ENCODE data around the gene TEX29. TPM values are rescaled to one million over a fixed set of nuclear protein-coding genes. Genes with fewer than 3 reads are reported as not detected.

TEX29 gene
- total RNA-seq, 1 experiment from 2014 or later = not detected

DNA sequence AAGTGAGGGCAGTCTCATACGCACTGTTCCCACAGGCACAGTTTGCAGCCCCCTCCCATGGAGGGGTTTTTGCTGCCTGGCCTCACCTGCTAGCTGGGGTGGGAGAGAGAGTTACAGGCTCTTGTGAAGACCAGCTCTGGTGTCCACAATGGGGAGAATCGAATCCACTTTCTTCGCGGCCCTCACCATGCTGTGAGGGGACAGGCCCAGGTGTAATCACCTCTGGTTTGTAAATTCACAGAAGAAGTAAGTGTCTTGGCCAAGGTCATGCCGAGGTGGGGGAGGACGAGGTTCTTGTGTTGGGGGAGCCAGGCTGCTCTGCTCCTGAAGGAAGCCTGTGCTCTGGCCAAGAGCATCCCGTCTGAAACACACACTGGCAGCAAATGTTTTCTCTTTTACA, 39.5 kb downstream of the TEX29 start:
- BruUV-seq (replicated peaks) = no TSS peak
- intact Hi-C loops (cut with micrococcal nuclease; ENCODE audit: unreplicated experiment) = no loop called here
- in situ Hi-C loops (cut with HindIII; ENCODE audit: low pct_unique_long_range_greater_than_20kb, low sequenced_read_pairs) = no loop called here
- POLR2A ChIA-PET = no interaction called here
- no peak for TF ChIP-seq TCF7L2 (IDR thresholded peaks at IDR 0.05; ENCODE audit: low read depth, low read length)
- no peak for TF ChIP-seq SIN3A (IDR thresholded peaks at IDR 0.05; ENCODE audit: borderline replicate concordance, insufficient read depth, low read depth, low read length)
- no peak for TF ChIP-seq POLR2AphosphoS5 (IDR thresholded peaks at IDR 0.05; ENCODE audit: low read depth, low read length)
- TF ChIP-seq, protein P1, sequence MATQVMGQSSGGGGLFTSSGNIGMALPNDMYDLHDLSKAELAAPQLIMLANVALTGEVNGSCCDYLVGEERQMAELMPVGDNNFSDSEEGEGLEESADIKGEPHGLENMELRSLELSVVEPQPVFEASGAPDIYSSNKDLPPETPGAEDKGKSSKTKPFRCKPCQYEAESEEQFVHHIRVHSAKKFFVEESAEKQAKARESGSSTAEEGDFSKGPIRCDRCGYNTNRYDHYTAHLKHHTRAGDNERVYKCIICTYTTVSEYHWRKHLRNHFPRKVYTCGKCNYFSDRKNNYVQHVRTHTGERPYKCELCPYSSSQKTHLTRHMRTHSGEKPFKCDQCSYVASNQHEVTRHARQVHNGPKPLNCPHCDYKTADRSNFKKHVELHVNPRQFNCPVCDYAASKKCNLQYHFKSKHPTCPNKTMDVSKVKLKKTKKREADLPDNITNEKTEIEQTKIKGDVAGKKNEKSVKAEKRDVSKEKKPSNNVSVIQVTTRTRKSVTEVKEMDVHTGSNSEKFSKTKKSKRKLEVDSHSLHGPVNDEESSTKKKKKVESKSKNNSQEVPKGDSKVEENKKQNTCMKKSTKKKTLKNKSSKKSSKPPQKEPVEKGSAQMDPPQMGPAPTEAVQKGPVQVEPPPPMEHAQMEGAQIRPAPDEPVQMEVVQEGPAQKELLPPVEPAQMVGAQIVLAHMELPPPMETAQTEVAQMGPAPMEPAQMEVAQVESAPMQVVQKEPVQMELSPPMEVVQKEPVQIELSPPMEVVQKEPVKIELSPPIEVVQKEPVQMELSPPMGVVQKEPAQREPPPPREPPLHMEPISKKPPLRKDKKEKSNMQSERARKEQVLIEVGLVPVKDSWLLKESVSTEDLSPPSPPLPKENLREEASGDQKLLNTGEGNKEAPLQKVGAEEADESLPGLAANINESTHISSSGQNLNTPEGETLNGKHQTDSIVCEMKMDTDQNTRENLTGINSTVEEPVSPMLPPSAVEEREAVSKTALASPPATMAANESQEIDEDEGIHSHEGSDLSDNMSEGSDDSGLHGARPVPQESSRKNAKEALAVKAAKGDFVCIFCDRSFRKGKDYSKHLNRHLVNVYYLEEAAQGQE (IDR thresholded peaks at IDR 0.05; ENCODE audit: insufficient read depth in 1 of 2, low read depth in 2 of 2, low read length in 1 of 2) = no peak
- TF ChIP-seq, protein P2, sequence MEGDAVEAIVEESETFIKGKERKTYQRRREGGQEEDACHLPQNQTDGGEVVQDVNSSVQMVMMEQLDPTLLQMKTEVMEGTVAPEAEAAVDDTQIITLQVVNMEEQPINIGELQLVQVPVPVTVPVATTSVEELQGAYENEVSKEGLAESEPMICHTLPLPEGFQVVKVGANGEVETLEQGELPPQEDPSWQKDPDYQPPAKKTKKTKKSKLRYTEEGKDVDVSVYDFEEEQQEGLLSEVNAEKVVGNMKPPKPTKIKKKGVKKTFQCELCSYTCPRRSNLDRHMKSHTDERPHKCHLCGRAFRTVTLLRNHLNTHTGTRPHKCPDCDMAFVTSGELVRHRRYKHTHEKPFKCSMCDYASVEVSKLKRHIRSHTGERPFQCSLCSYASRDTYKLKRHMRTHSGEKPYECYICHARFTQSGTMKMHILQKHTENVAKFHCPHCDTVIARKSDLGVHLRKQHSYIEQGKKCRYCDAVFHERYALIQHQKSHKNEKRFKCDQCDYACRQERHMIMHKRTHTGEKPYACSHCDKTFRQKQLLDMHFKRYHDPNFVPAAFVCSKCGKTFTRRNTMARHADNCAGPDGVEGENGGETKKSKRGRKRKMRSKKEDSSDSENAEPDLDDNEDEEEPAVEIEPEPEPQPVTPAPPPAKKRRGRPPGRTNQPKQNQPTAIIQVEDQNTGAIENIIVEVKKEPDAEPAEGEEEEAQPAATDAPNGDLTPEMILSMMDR (IDR thresholded peaks at IDR 0.05) = no peak
- DNase-seq (ENCODE audit: low read depth, low spot score) (no peak), ATAC-seq (no peak)
- CTCF ChIA-PET = no interaction called here
- Histone ChIP-seq H3K27ac (ENCODE audit: low read length) (no peak overlapping the region), H3K36me3 (ENCODE audit: control insufficient read depth, insufficient read depth, low read length) (no peaks in the 10 kb centered on the region), H3K27me3 (ENCODE audit: control insufficient read depth, insufficient read depth, low read length) (peaks cover 5% of the 10 kb centered on the region; the same call in 1 of the 2 replicates), H3K4me1 (ENCODE audit: control insufficient read depth, insufficient read depth, low read length) (no peaks in the 10 kb centered on the region), H3K4me3 (ENCODE audit: low read depth in 2 of 2, low read length in 2 of 2) (no peak overlapping the region), H3K9me3 (ENCODE audit: control insufficient read depth, insufficient read depth, low read depth, low read length) (no peaks in the 10 kb centered on the region)

DNA sequence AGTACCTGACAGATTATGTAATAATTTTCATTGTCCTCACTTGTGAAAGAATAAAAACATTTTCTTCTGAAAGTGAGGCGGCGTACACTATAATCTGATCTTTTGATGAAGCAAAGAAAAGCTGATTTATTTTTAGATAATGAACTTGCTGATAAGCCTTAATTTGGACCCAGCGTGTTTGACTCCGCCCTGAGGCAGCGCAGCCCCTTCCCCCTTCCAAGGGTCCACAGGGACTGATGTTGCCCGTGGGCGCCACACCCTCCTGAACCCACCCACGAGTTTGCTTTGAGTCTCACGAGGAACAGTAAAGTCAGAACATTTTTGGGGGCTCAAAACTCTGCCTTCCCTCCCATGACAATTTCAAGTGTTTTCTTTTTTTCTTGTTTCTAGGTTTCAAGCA, 40.0 kb downstream of the TEX29 start:
- Histone ChIP-seq H3K9me3 (ENCODE audit: control insufficient read depth, insufficient read depth, low read depth, low read length) (no peaks in the 10 kb centered on the region), H3K27ac (ENCODE audit: low read length) (no peak overlapping the region), H3K4me1 (ENCODE audit: control insufficient read depth, insufficient read depth, low read length) (no peaks in the 10 kb centered on the region), H3K4me3 (ENCODE audit: low read depth in 2 of 2, low read length in 2 of 2) (no peak overlapping the region), H3K27me3 (ENCODE audit: control insufficient read depth, insufficient read depth, low read length) (peaks cover 5% of the 10 kb centered on the region; the same call in 1 of the 2 replicates), H3K36me3 (ENCODE audit: control insufficient read depth, insufficient read depth, low read length) (no peaks in the 10 kb centered on the region)
- ChIA-PET POLR2A (no interaction called here), CTCF (no interaction called here)
- DNase-seq (ENCODE audit: low read depth, low spot score) = no peak
- intact Hi-C loops (cut with micrococcal nuclease; ENCODE audit: unreplicated experiment) = no loop called here
- BruUV-seq (replicated peaks) = no TSS peak
- ATAC-seq = no peak
- in situ Hi-C loops (cut with HindIII; ENCODE audit: low pct_unique_long_range_greater_than_20kb, low sequenced_read_pairs) = no loop called here
- TF ChIP-seq POLR2AphosphoS5 (IDR thresholded peaks at IDR 0.05; ENCODE audit: low read depth, low read length) = no peak

DNA sequence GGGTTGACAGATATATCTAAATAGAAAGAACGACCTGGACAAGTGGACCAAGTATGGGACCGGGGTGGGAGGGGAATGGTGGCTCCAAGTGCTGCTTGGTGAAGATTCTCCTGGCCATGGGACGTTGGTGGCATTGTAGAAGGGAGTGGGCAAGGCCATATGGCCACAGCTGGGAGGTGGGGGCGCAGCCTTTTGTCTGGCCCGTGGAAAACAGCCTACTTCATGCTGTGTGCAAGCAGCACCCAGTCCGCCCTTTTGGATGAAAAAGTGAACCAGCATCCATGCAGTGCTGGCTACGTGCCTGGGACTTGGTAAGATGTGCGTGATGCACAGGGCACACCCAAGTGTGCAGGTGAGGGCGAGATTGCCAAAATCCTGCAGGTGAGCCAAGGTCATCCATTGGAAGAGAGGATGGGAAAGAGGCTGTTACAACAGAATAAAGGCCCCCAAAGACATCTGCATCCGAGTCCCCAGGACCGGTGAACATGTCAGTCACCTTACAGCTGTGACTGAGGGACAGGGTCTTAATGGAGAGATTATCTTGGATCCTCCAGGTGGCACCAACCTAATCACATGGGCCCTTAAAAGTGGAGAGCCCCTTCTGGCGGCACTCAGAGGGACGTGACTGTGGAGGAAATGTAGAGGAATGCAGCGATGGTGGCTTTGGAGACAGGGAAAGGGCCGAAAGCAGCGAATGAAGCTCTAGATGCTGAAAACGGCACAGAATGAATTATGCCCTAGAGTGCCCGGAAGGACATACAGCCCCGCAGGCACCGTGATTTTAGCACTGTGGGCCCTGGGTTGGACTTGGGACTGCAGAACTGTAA, 40.8 kb downstream of the TEX29 start:
- H3K27me3 ChIP-seq (ENCODE audit: control insufficient read depth, insufficient read depth, low read length) = peaks cover 3% of the 10 kb centered on the region; the same call in 1 of the 2 replicates
- ATAC-seq (no peak), DNase-seq (ENCODE audit: low read depth, low spot score) (no peak)
- H3K36me3 ChIP-seq (ENCODE audit: control insufficient read depth, insufficient read depth, low read length) = no peaks in the 10 kb centered on the region
- TF ChIP-seq TCF7L2 (IDR thresholded peaks at IDR 0.05; ENCODE audit: low read depth, low read length) = no peak
- TF ChIP-seq, protein P2 (IDR thresholded peaks at IDR 0.05) = no peak
- TF ChIP-seq SIN3A (IDR thresholded peaks at IDR 0.05; ENCODE audit: borderline replicate concordance, insufficient read depth, low read depth, low read length) = no peak
- no peak for TF ChIP-seq POLR2AphosphoS5 (IDR thresholded peaks at IDR 0.05; ENCODE audit: low read depth, low read length)
- TF ChIP-seq, protein P1 (IDR thresholded peaks at IDR 0.05; ENCODE audit: insufficient read depth in 1 of 2, low read depth in 2 of 2, low read length in 1 of 2) = no peak
- intact Hi-C loops (cut with micrococcal nuclease; ENCODE audit: unreplicated experiment) = no loop called here
- H3K27ac ChIP-seq (ENCODE audit: low read length) = no peak overlapping the region
- H3K4me1 ChIP-seq (ENCODE audit: control insufficient read depth, insufficient read depth, low read length) = no peaks in the 10 kb centered on the region
- ChIA-PET POLR2A (no interaction called here), CTCF (interaction anchor here (0.5 kb wide), 1 partner anchor 22 kb away, joined by 7 read pairs; no protein-coding TSS in a partner anchor)
- BruUV-seq (replicated peaks) = no TSS peak
- in situ Hi-C loops (cut with HindIII; ENCODE audit: low pct_unique_long_range_greater_than_20kb, low sequenced_read_pairs) = no loop called here
- no peaks in the 10 kb centered on the region for H3K9me3 ChIP-seq (ENCODE audit: control insufficient read depth, insufficient read depth, low read depth, low read length)
- no peak overlapping the region for H3K4me3 ChIP-seq (ENCODE audit: low read depth in 2 of 2, low read length in 2 of 2)
